ENCODE measurements around the gene DHDH.

DHDH gene

DNA sequence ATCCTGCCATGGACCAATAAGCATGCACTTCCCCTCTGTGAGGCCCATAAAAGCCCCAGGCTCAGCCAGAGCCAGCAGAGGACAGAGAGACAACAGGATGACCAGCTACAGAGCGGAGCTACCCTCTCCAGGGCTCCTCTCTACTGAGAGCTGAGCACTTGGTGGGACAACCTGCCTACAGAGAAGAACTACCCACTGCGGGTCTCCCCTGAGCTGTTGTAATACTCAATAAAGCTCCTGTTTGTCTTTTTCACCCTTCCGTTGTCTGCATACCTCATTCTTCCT lies 13.7 kb downstream of the DHDH start:
- no peak for DNase-seq (ENCODE audit: low read depth in 2 of 2, low spot score in 1 of 2)

DNA sequence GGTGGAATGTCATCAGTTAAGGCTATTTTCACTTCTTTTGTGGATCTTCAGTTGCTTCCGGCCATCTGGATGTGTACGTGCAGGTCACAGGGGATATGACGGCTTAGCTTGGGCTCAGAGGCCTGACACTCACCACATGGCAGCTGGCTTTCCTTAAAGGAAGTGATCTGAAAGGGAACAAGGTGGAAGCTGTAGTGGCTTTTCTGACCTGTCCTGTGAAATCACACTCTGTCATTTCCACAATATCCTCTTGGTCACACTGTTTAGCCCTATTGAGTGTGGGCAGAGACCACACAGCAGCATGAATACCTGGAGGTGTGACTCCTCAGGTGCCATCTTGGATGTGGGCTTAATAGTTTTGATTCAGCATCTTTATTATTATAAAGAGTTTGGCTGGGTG lies 16.7 kb downstream of the DHDH start:
- DNase-seq (ENCODE audit: low read depth in 2 of 2, low spot score in 1 of 2): no peak

- DNase-seq (ENCODE audit: low read depth in 2 of 2, low spot score in 1 of 2): no peak
These were observed 17.5 kb downstream of the DHDH start for GRCh38 chr19:48950830-48951519.

DNA sequence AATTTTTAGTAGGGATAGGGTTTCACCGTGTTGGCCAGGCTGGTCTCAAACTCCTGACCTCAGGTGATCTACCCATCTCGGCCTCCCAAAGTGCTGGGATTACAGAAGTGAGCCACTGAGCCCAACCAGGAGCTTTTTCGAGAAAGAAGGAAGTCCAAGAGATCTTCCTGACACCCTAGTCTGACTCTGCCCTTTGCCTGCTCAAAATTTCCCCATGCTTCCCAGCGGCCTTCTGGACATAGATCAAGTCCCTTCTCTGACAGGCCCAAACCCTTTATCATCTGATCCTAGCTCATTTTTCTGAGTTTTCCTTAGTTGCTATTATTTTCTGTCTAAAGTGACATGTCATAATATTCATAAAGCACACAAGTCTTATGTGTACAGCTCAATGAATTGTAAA lies 19.6 kb downstream of the DHDH start:
- DNase-seq (ENCODE audit: low read depth in 2 of 2, low spot score in 1 of 2): no peak

GRCh38 chr19:48953990-48954594 lies 20.6 kb downstream of the DHDH start:
- DNase-seq (ENCODE audit: low read depth in 2 of 2, low spot score in 1 of 2): no peak

- DNase-seq (ENCODE audit: low read depth in 2 of 2, low spot score in 1 of 2): peak; percentile 71 to 77
These were observed 21.3 kb downstream of the DHDH start, which contains the start of gene BAX for GRCh38 chr19:48954595-48955307. Gene BAX (plus strand): TSS chr19:48954875. CDS start chr19:48954929, 54 bp downstream.

DNA sequence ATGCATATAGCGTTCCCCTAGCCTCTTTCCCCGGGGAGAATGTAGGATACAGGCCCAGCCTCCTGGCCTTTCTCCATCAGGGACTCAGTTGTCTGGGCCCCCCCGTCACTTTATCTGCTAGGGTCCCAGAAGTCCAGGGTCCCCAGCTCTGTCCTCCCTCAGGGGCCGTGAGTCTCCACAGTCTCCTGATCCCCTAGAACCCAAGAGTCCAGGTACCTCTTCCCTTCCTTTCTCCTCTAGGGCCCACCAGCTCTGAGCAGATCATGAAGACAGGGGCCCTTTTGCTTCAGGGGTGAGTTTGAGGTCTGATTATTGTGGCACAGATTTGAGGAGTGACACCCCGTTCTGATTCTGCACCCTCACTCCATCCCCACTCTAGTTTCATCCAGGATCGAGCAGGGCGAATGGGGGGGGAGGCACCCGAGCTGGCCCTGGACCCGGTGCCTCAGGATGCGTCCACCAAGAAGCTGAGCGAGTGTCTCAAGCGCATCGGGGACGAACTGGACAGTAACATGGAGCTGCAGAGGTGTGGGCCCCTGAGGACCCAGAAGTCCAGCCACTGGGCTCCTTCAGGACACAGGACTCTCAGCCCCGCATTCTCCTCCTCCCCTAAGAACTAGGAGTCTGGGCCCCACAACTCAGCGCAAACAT lies 21.9 kb downstream of the DHDH start:
- no peak for DNase-seq (ENCODE audit: low read depth in 2 of 2, low spot score in 1 of 2)

GRCh38 chr19:48958006-48958405 lies 24.5 kb downstream of the DHDH start:
- DNase-seq (ENCODE audit: low read depth in 2 of 2, low spot score in 1 of 2): no peak

- no peak for DNase-seq (ENCODE audit: low read depth in 2 of 2, low spot score in 1 of 2)
These were observed 26.1 kb downstream of the DHDH start for GRCh38 chr19:48959341-48960239.

DNA sequence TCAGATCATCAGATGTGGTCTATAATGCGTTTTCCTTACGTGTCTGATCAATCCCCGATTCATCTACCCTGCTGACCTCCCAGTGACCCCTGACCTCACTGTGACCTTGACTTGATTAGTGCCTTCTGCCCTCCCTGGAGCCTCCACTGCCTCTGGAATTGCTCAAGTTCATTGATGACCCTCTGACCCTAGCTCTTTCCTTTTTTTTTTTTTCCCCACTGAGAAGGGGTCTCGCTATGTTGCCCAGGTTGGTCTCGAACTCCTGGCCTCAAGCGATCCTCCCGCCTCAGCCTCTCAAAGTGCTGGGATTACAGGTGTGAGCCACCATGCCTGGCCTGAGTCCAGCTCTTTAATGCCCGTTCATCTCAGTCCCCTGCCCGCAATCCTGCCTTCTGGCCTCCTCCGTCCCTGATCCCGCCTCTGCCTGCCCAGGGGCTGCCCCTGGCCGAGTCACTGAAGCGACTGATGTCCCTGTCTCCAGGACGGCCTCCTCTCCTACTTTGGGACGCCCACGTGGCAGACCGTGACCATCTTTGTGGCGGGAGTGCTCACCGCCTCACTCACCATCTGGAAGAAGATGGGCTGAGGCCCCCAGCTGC lies 27.7 kb downstream of the DHDH start:
- DNase-seq (ENCODE audit: low read depth in 2 of 2, low spot score in 1 of 2): no peak

- DNase-seq (ENCODE audit: low read depth in 2 of 2, low spot score in 1 of 2): no peak
These were observed 28.2 kb downstream of the DHDH start for GRCh38 chr19:48961673-48962028.

DNA sequence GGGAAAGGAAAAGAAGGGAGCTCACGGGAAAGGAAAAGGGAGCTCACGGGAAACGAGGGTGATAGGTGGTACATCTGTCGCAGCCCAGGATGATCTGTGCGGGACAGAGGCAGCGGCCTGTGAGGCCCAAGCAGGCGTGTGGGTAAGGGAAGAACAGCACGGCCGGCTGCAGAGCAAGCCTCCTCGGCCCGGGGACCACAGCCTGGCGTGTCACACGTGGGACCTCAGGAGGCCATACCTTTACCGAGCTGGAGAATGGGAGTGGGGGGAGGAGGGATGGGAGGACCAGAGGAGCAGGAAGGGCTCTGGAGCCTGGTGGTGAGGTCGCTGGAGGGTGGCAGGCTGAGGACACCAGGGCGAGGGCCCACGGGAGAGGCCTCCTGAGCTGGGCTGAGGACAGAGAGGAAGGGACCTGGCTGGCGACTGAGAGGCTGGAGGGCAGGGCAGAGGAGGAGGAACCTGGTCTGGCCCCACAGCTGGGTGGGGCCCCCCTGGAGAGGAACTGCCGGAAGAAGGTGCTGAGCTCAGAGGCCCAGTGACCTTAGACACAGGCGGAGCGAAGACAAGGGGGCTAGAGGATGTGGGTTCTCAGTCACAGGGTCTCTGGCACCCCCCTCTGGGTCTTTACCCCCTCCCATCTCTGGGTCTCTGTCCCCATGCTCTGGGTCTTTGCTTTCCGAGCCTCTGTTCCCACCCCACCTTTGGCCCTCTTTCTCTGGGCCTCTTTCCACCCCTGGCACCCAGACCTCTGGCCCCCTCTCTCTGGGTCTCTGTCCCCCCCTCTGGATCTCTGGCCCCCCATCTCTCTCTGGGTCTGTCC lies 28.7 kb downstream of the DHDH start:
- DNase-seq (ENCODE audit: low read depth in 2 of 2, low spot score in 1 of 2): no peak

DNA sequence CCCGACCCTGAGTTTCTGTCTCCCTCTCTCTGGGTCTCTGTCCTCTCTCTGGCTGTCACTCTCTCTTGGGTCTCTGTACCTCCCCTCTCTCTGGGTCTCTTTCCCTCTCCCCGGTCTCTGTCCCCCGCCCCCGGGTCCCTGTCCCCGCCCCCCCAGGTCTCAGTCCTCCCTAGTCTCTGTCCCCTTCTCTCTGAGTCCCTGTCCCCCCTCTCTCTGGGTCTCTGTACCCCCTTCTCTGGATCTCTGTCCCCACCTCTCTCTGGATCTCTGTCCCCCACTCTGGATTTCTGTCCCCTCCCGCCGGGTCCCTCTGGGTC lies 29.3 kb downstream of the DHDH start:
- DNase-seq (ENCODE audit: low read depth in 2 of 2, low spot score in 1 of 2): no peak

DNA sequence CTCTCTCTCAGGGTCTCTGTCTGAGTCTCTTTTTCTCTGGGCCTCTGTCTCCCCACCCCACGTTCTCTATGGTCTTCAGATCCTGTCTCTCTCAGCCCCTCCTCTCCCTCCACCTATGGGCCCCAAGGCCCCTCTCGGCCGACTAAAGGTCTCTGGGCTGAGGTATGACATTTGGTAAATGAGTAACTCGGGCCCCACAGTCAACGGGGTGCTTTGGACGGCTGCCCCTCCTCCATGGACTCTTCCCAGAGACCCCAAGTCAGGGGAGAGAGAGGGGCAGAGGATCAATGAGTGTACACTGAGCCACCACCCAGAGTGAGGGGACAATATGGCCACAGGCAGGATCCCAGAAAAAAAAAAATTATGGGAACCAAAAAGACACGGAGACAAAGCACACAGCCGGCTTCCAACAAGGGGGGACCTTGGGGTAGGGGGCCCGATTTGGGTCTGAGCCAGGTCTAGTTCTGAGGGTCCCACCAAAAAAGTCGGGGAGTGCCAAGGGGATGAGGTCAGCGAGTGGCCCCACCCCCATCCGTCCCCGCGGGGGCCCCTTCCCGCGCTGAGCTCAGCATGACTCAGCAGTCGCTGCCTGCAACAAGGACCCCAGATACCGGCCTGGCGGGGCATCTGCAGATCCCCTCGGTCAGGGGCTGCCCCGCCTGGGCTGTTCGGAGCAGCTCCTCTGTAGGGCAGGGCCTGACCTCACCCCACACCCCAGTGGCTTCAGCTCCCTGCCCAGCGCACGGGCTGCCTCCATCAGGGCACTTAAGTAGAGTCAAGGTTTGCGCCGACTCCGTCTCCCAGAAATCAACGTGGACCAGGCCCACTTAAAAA lies 30.1 kb downstream of the DHDH start:
- DNase-seq (ENCODE audit: low read depth in 2 of 2, low spot score in 1 of 2): peak in 1 of 2 donors; percentile 50

GRCh38 chr19:48964205-48965039 lies 30.9 kb downstream of the DHDH start:
- DNase-seq (ENCODE audit: low read depth in 2 of 2, low spot score in 1 of 2): no peak

GRCh38 chr19:48965040-48965805 lies 31.7 kb downstream of the DHDH start, which contains the start of gene FTL:
Gene FTL (plus strand): TSS chr19:48965309. CDS start chr19:48965508, 199 bp downstream.
- peak; percentile 44 to 83 for DNase-seq (ENCODE audit: low read depth in 2 of 2, low spot score in 1 of 2)

GRCh38 chr19:48965806-48966540 lies 32.5 kb downstream of the DHDH start:
- peak; percentile 77 to 78 for DNase-seq (ENCODE audit: low read depth in 2 of 2, low spot score in 1 of 2)

All from stimulated activated CD8-positive, alpha-beta memory T cell treated with anti-CD3 and anti-CD28 coated beads, Interleukin-4, amount 100 ng/mL, for 4 hours (primary cell).